HepG2 (cell line): ENCODE data around the gene MRPL38. TPM values are rescaled to one million over a fixed set of nuclear protein-coding genes. Genes with fewer than 3 reads are reported as not detected.

Experiments
- ELF1 ChIP-seq: sonication (generic); formaldehyde crosslinking; IDR thresholded peaks from 2 replicates; pipeline ENCODE4 v1.4.0; 2020; ENCODE audit warnings: missing genetic modification reagents
- HNF4A ChIP-seq: sonication (generic); formaldehyde crosslinking; IDR thresholded peaks from 2 replicates; pipeline ENCODE4 v1.4.0; 2020; ENCODE audit warnings: missing genetic modification reagents
- MEIS2 ChIP-seq: sonication (generic); formaldehyde crosslinking; IDR thresholded peaks from 2 replicates; pipeline ENCODE4 v1.9.0; 2021; ENCODE audit warnings: mild to moderate bottlenecking, missing genetic modification reagents
- TRIM24 ChIP-seq: sonication (generic); formaldehyde crosslinking; IDR thresholded peaks from 2 replicates; pipeline ENCODE4 v1.8.0; 2022; ENCODE audit warnings: mild to moderate bottlenecking, missing genetic modification reagents
- ZNF546 ChIP-seq: sonication (generic); formaldehyde crosslinking; conservative IDR thresholded peaks from 2 replicates; pipeline ENCODE4 v1.8.1; 2023; ENCODE audit warnings: mild to moderate bottlenecking, missing genetic modification reagents
- ZNF589 ChIP-seq: sonication (generic); formaldehyde crosslinking; conservative IDR thresholded peaks from 2 replicates; pipeline ENCODE4 v1.8.0; 2022; ENCODE audit warnings: mild to moderate bottlenecking, moderate library complexity, missing genetic modification reagents
- ZNF891 ChIP-seq: sonication (generic); formaldehyde crosslinking; IDR thresholded peaks from 2 replicates; pipeline ENCODE4 v1.5.0; 2020; ENCODE audit warnings: mild to moderate bottlenecking, missing genetic modification reagents
- polyA plus RNA-seq, 8 experiments: library from polyadenylated mRNA; depleted of rRNA in 3 of 8; stranded (reverse) in 7 of 8; unstranded in 1 of 8; fragments of >200 nt; fragmentation: Illumina TruSeq in 4 of 8; extraction: Trizol in 4 of 8; gene quantifications; 2 replicates each; pipeline versions ENCODE4 v1.2.1 to v1.2.3, GENCODE V29; 2011 to 2016; ENCODE audit warnings: low read depth in 4 of 8, missing spikeins in 1 of 8, mixed read lengths in 1 of 8; ENCODE audit not compliant: insufficient read depth in 1 of 8
- total RNA-seq, 5 experiments: library from RNA; depleted of rRNA; stranded (reverse); fragments of >200 nt; fragmentation: Illumina TruSeq; extraction: Trizol; gene quantifications; 2 replicates each; pipeline ENCODE4 v1.2.3, GENCODE V29; 2016; ENCODE audit warnings: low read depth in 1 of 5
- TF ChIP-seq, protein P1 (sequence below): sonication (generic); formaldehyde crosslinking; IDR thresholded peaks from 2 replicates; pipeline ENCODE4 v1.9.0; 2021; ENCODE audit warnings: missing genetic modification reagents, borderline replicate concordance
- TF ChIP-seq, protein P2 (sequence below): sonication (generic); formaldehyde crosslinking; IDR thresholded peaks from 2 replicates; pipeline ENCODE4 v1.5.0; 2020; ENCODE audit warnings: missing genetic modification reagents
- TF ChIP-seq, protein P3 (sequence below): sonication (generic); formaldehyde crosslinking; IDR thresholded peaks from 2 replicates; pipeline ENCODE4 v1.5.0; 2020; ENCODE audit warnings: missing genetic modification reagents
- TF ChIP-seq, protein P4 (sequence below): sonication (generic); formaldehyde crosslinking; IDR thresholded peaks from 2 replicates; pipeline ENCODE4 v1.4.0; 2020; ENCODE audit warnings: missing genetic modification reagents
- TF ChIP-seq, protein P5 (sequence below): sonication (generic); formaldehyde crosslinking; IDR thresholded peaks from 2 replicates; pipeline ENCODE4 v1.9.0; 2022; ENCODE audit warnings: low read depth, missing genetic modification reagents
- TF ChIP-seq, protein P6 (sequence below): IDR thresholded peaks from 2 replicates; pipeline ENCODE4 v1.6.1; 2016; ENCODE audit warnings: mild to moderate bottlenecking

MRPL38 gene
- total and polyA plus RNA-seq, 2 of the 13 experiments (the other 11 are each of a cell fraction or from before 2014, with no cell fraction given) = 83.7 to 125 TPM

DNA sequence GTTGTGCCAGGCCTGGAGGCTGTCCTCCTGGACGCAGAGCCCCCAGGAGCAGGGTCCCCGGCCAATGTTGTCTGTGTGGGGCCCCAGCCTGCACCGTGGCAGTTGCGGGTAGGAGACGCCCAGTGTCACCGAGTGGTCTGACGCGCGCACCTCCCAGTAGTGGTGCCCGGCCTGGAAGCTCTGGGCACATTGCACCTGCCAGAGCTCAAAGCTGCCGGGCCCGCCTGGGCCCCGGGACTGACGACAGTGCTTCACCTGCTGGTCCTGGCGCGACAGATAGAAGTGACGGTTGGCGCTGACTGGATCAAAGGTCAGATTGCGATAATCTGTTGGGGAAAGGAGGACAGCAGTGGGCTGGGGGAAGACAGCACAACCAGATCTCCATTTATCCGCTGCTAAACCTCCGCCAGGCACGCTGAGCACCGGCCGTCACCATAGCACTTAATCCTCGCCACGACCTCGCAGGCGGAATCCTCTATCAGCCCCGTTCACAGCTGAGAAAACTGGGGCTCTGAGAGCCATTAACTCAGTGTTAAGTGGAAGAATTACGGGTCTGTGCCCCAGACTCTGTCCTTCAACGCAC, 13.6 kb downstream of the MRPL38 start (continued):
- TF ChIP-seq, protein P1, sequence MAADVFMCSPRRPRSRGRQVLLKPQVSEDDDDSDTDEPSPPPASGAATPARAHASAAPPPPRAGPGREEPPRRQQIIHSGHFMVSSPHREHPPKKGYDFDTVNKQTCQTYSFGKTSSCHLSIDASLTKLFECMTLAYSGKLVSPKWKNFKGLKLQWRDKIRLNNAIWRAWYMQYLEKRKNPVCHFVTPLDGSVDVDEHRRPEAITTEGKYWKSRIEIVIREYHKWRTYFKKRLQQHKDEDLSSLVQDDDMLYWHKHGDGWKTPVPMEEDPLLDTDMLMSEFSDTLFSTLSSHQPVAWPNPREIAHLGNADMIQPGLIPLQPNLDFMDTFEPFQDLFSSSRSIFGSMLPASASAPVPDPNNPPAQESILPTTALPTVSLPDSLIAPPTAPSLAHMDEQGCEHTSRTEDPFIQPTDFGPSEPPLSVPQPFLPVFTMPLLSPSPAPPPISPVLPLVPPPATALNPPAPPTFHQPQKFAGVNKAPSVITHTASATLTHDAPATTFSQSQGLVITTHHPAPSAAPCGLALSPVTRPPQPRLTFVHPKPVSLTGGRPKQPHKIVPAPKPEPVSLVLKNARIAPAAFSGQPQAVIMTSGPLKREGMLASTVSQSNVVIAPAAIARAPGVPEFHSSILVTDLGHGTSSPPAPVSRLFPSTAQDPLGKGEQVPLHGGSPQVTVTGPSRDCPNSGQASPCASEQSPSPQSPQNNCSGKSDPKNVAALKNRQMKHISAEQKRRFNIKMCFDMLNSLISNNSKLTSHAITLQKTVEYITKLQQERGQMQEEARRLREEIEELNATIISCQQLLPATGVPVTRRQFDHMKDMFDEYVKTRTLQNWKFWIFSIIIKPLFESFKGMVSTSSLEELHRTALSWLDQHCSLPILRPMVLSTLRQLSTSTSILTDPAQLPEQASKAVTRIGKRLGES (CRISPR knock-in tag) = no peak
- peak; percentile 21; the same call in 1 of the 2 replicates for TF ChIP-seq ZNF589 (CRISPR knock-in tag)
- TF ChIP-seq, protein P2, sequence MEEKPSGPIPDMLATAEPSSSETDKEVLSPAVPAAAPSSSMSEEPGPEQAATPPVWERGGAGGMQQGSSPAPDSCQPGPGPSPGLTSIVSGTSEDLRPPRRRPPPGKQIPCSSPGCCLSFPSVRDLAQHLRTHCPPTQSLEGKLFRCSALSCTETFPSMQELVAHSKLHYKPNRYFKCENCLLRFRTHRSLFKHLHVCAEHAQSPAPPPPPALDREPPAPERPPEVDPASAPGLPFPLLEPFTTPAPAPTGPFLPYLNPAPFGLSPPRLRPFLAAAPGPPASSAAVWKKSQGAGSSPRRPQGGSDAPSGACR (CRISPR knock-in tag) = peak; percentile 15; the same call in 1 of the 2 replicates
- TF ChIP-seq, protein P3, sequence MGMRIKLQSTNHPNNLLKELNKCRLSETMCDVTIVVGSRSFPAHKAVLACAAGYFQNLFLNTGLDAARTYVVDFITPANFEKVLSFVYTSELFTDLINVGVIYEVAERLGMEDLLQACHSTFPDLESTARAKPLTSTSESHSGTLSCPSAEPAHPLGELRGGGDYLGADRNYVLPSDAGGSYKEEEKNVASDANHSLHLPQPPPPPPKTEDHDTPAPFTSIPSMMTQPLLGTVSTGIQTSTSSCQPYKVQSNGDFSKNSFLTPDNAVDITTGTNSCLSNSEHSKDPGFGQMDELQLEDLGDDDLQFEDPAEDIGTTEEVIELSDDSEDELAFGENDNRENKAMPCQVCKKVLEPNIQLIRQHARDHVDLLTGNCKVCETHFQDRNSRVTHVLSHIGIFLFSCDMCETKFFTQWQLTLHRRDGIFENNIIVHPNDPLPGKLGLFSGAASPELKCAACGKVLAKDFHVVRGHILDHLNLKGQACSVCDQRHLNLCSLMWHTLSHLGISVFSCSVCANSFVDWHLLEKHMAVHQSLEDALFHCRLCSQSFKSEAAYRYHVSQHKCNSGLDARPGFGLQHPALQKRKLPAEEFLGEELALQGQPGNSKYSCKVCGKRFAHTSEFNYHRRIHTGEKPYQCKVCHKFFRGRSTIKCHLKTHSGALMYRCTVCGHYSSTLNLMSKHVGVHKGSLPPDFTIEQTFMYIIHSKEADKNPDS = no peak
- 0 out of 2 replicates have a peak, but pooled peaks have one; percentile 60 for TF ChIP-seq TRIM24 (CRISPR knock-in tag)
- TF ChIP-seq, protein P4, sequence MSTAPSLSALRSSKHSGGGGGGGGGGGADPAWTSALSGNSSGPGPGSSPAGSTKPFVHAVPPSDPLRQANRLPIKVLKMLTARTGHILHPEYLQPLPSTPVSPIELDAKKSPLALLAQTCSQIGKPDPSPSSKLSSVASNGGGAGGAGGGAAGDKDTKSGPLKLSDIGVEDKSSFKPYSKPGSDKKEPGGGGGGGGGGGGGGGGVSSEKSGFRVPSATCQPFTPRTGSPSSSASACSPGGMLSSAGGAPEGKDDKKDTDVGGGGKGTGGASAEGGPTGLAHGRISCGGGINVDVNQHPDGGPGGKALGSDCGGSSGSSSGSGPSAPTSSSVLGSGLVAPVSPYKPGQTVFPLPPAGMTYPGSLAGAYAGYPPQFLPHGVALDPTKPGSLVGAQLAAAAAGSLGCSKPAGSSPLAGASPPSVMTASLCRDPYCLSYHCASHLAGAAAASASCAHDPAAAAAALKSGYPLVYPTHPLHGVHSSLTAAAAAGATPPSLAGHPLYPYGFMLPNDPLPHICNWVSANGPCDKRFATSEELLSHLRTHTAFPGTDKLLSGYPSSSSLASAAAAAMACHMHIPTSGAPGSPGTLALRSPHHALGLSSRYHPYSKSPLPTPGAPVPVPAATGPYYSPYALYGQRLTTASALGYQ = no peak
- TF ChIP-seq ELF1 = no peak
- TF ChIP-seq, protein P5, sequence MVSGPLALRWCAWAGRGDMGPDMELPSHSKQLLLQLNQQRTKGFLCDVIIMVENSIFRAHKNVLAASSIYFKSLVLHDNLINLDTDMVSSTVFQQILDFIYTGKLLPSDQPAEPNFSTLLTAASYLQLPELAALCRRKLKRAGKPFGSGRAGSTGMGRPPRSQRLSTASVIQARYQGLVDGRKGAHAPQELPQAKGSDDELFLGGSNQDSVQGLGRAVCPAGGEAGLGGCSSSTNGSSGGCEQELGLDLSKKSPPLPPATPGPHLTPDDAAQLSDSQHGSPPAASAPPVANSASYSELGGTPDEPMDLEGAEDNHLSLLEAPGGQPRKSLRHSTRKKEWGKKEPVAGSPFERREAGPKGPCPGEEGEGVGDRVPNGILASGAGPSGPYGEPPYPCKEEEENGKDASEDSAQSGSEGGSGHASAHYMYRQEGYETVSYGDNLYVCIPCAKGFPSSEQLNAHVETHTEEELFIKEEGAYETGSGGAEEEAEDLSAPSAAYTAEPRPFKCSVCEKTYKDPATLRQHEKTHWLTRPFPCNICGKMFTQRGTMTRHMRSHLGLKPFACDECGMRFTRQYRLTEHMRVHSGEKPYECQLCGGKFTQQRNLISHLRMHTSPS = no peak
- no peak for TF ChIP-seq MEIS2 (CRISPR knock-in tag)
- peak; percentile 82 for TF ChIP-seq HNF4A (CRISPR knock-in tag)
- no peak for TF ChIP-seq ZNF546 (CRISPR knock-in tag)
- peak; percentile 18; the same call in 1 of the 2 replicates for TF ChIP-seq ZNF891 (CRISPR knock-in tag)
- TF ChIP-seq, protein P6, sequence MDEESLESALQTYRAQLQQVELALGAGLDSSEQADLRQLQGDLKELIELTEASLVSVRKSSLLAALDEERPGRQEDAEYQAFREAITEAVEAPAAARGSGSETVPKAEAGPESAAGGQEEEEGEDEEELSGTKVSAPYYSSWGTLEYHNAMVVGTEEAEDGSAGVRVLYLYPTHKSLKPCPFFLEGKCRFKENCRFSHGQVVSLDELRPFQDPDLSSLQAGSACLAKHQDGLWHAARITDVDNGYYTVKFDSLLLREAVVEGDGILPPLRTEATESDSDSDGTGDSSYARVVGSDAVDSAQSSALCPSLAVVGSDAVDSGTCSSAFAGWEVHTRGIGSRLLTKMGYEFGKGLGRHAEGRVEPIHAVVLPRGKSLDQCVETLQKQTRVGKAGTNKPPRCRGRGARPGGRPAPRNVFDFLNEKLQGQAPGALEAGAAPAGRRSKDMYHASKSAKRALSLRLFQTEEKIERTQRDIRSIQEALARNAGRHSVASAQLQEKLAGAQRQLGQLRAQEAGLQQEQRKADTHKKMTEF (CRISPR knock-in tag) = no peak
